NAMALWA (cell line): ENCODE results near the gene ACSS3.
"Not testable (repeated sequence)": the region's sequence is repeated elsewhere in the genome, so short reads cannot be mapped to it uniquely, and the experiment has no call there.

Experiments
- DNase-seq: peaks from one replicate; pipeline ENCODE4 v3.0.0-alpha.2; 2015; ENCODE audit warnings: low spot score

The ACSS3 gene

GRCh38 chr12:81077686-81078441 lies at the start of gene ACSS3:
TSS of gene ACSS3 (plus strand) at chr12:81078079. CDS start at chr12:81078121, 42 bp downstream.
- DNase-seq = no peak

GRCh38 chr12:81034926-81035325 lies 43.0 kb upstream of the ACSS3 start:
- no peak for DNase-seq

- DNase-seq = no peak
Observed at GRCh38 chr12:81039231-81039630, 38.6 kb upstream of the ACSS3 start.

GRCh38 chr12:81043979-81044740 lies 33.7 kb upstream of the ACSS3 start:
- no peak for DNase-seq

GRCh38 chr12:81064971-81065370 lies 12.9 kb upstream of the ACSS3 start:
- DNase-seq = not testable (repeated sequence)

GRCh38 chr12:81070846-81071245 lies 7.0 kb upstream of the ACSS3 start:
- no peak for DNase-seq

GRCh38 chr12:81075539-81075938 lies 2.3 kb upstream of the ACSS3 start:
- no peak for DNase-seq

- DNase-seq = no peak
Observed at GRCh38 chr12:81077329-81077685, 572 bp upstream of the ACSS3 start.

- DNase-seq = no peak
Observed at GRCh38 chr12:81078469-81079196, 754 bp downstream of the ACSS3 start.

- no peak for DNase-seq
Observed at GRCh38 chr12:81079280-81080076, 1.6 kb downstream of the ACSS3 start.

GRCh38 chr12:81080431-81080983 lies 2.6 kb downstream of the ACSS3 start:
- no peak for DNase-seq

GRCh38 chr12:81081726-81082125 lies 3.8 kb downstream of the ACSS3 start:
- no peak for DNase-seq

GRCh38 chr12:81083018-81083417 lies 5.1 kb downstream of the ACSS3 start:
- DNase-seq = no peak

GRCh38 chr12:81083906-81084513 lies 6.1 kb downstream of the ACSS3 start:
- DNase-seq = no peak

GRCh38 chr12:81084811-81085350 lies 7.0 kb downstream of the ACSS3 start:
- no peak for DNase-seq

GRCh38 chr12:81085832-81086231 lies 8.0 kb downstream of the ACSS3 start:
- DNase-seq = no peak

- DNase-seq = no peak
Observed at GRCh38 chr12:81086342-81086741, 8.5 kb downstream of the ACSS3 start.

- no peak for DNase-seq
Observed at GRCh38 chr12:81088221-81088620, 10.3 kb downstream of the ACSS3 start.

- no peak for DNase-seq
Observed at GRCh38 chr12:81089412-81089811, 11.5 kb downstream of the ACSS3 start.

GRCh38 chr12:81092053-81092452 lies 14.2 kb downstream of the ACSS3 start:
- no peak for DNase-seq
